ENCODE results near the gene LAX1.
"Not testable (repeated sequence)": the region's sequence is repeated elsewhere in the genome, so short reads cannot be mapped to it uniquely, and the experiment has no call there.

Gene LAX1

GRCh38 chr1:203760506-203760905 is 4.5 kb upstream of the LAX1 start:
- H3K27me3 ChIP-seq (ENCODE audit: insufficient read depth, poor library complexity, severe bottlenecking) = no peaks in the 10 kb centered on the region
- no peaks in the 10 kb centered on the region for H3K9me3 ChIP-seq (ENCODE audit: severe bottlenecking)
- ATAC-seq (ENCODE audit: low read depth) = no peak
- peaks cover 13% of the 10 kb centered on the region for H3K4me1 ChIP-seq (ENCODE audit: insufficient read depth, poor library complexity, severe bottlenecking)
- TF ChIP-seq, protein P1, sequence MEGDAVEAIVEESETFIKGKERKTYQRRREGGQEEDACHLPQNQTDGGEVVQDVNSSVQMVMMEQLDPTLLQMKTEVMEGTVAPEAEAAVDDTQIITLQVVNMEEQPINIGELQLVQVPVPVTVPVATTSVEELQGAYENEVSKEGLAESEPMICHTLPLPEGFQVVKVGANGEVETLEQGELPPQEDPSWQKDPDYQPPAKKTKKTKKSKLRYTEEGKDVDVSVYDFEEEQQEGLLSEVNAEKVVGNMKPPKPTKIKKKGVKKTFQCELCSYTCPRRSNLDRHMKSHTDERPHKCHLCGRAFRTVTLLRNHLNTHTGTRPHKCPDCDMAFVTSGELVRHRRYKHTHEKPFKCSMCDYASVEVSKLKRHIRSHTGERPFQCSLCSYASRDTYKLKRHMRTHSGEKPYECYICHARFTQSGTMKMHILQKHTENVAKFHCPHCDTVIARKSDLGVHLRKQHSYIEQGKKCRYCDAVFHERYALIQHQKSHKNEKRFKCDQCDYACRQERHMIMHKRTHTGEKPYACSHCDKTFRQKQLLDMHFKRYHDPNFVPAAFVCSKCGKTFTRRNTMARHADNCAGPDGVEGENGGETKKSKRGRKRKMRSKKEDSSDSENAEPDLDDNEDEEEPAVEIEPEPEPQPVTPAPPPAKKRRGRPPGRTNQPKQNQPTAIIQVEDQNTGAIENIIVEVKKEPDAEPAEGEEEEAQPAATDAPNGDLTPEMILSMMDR (IDR thresholded peaks at IDR 0.05; ENCODE audit: poor library complexity, severe bottlenecking) = no peak
- no peak overlapping the region for H3K27ac ChIP-seq (ENCODE audit: poor library complexity, severe bottlenecking)
- no peak for DNase-seq (ENCODE audit: low spot score)
- H3K36me3 ChIP-seq (ENCODE audit: low read depth) = no peaks in the 10 kb centered on the region
- no peak overlapping the region for H3K4me3 ChIP-seq (ENCODE audit: severe bottlenecking)

- not testable (repeated sequence) for H3K36me3 ChIP-seq (ENCODE audit: low read depth); H3K4me3 ChIP-seq (ENCODE audit: severe bottlenecking); DNase-seq (ENCODE audit: low spot score); H3K27ac ChIP-seq (ENCODE audit: poor library complexity, severe bottlenecking); ATAC-seq (ENCODE audit: low read depth); H3K9me3 ChIP-seq (ENCODE audit: severe bottlenecking); H3K4me1 ChIP-seq (ENCODE audit: insufficient read depth, poor library complexity, severe bottlenecking); H3K27me3 ChIP-seq (ENCODE audit: insufficient read depth, poor library complexity, severe bottlenecking)
These were observed 3.0 kb upstream of the LAX1 start for GRCh38 chr1:203761958-203762357.

- Histone ChIP-seq H3K27me3 (ENCODE audit: insufficient read depth, poor library complexity, severe bottlenecking) (no peaks in the 10 kb centered on the region), H3K4me3 (ENCODE audit: severe bottlenecking) (no peak overlapping the region), H3K9me3 (ENCODE audit: severe bottlenecking) (no peaks in the 10 kb centered on the region), H3K36me3 (ENCODE audit: low read depth) (no peaks in the 10 kb centered on the region), H3K27ac (ENCODE audit: poor library complexity, severe bottlenecking) (no peak overlapping the region), H3K4me1 (ENCODE audit: insufficient read depth, poor library complexity, severe bottlenecking) (peaks cover 2% of the 10 kb centered on the region)
- DNase-seq (ENCODE audit: low spot score) (no peak), ATAC-seq (ENCODE audit: low read depth) (no peak)
- TF ChIP-seq, protein P1 (IDR thresholded peaks at IDR 0.05; ENCODE audit: poor library complexity, severe bottlenecking) = no peak
These were observed 1.5 kb upstream of the LAX1 start for GRCh38 chr1:203763505-203763904.

DNA sequence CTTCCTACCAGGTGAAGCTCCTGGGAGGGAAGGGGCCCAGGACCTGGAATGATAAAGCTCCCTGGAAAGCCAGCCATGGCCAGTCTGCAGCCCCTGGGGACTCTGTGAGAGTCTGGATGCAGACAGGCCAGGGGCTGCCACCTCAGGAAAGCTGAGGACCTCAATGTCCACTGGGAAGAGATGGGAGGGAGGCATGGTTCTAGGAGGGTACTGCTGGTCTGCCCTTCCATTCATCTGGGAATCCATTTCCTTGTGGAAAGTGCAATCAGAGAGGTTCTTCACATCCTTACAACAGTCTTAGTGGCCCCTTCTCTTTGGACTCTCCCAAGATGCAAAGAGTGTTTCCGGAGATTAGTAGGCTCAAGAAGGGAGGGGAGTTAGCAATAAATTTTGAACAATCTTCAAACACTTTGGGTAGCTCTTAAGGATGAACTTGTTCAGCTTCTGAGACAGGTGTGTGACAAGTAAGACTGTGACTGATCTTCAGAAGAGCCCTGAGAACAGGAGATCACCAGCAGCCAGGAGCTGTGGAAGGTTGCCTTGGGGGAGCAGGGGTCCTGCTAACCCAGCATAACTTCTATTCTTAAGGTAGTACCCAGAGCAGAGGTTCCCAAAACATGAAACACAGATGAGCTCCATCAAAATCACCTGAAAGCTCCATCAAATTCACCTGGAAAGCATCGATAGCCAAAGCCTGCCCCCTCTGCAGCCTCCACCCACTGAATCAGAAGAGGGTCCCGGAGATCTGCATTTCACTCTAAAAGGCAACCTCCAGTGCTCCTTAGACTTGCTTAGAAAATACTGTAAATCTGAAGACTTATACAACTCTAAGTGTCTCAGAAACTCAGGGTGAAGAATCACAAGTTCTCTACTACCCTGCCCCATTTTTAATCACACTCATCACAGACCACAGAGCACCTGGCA is 616 bp upstream of the LAX1 start:
- peaks cover 11% of the 10 kb centered on the region for H3K4me1 ChIP-seq (ENCODE audit: insufficient read depth, poor library complexity, severe bottlenecking)
- no peak for ATAC-seq (ENCODE audit: low read depth)

GRCh38 chr1:203768256-203768655 is 3.3 kb downstream of the LAX1 start:
- TF ChIP-seq, protein P1 (IDR thresholded peaks at IDR 0.05; ENCODE audit: poor library complexity, severe bottlenecking) = no peak
- DNase-seq (ENCODE audit: low spot score) (no peak), ATAC-seq (ENCODE audit: low read depth) (no peak)
- no peaks in the 10 kb centered on the region for H3K27me3 ChIP-seq (ENCODE audit: insufficient read depth, poor library complexity, severe bottlenecking)
- peaks cover 17% of the 10 kb centered on the region for H3K4me1 ChIP-seq (ENCODE audit: insufficient read depth, poor library complexity, severe bottlenecking)
- H3K27ac ChIP-seq (ENCODE audit: poor library complexity, severe bottlenecking) = peak overlapping the region; percentile 74
- H3K9me3 ChIP-seq (ENCODE audit: severe bottlenecking) = no peaks in the 10 kb centered on the region
- no peak overlapping the region for H3K4me3 ChIP-seq (ENCODE audit: severe bottlenecking)
- no peaks in the 10 kb centered on the region for H3K36me3 ChIP-seq (ENCODE audit: low read depth)

More for the DNA sequence above, 616 bp upstream of the LAX1 start:
- Histone ChIP-seq H3K36me3 (ENCODE audit: low read depth) (no peaks in the 10 kb centered on the region), H3K4me3 (ENCODE audit: severe bottlenecking) (no peak overlapping the region), H3K9me3 (ENCODE audit: severe bottlenecking) (no peaks in the 10 kb centered on the region), H3K27me3 (ENCODE audit: insufficient read depth, poor library complexity, severe bottlenecking) (no peaks in the 10 kb centered on the region), H3K27ac (ENCODE audit: poor library complexity, severe bottlenecking) (no peak overlapping the region)
- TF ChIP-seq, protein P1 (IDR thresholded peaks at IDR 0.05; ENCODE audit: poor library complexity, severe bottlenecking) = no peak
- no peak for DNase-seq (ENCODE audit: low spot score)

All from RWPE2 (cell line).